Epithelial cell of proximal tubule (primary cell): ENCODE data around the gene ABHD16B. TPM values are rescaled to one million over a fixed set of nuclear protein-coding genes. Genes with fewer than 3 reads are reported as not detected.
"Not testable (repeated sequence)": the region's sequence is repeated elsewhere in the genome, so short reads cannot be mapped to it uniquely, and the experiment has no call there.

Experiments
- DNase-seq: peaks from one replicate; pipeline ENCODE4 v3.0.0-alpha.2; 2011; ENCODE audit warnings: low read depth
- H3K4me3 ChIP-seq: 2 replicates; pipeline ENCODE4 v1.5.1; 2011; ENCODE audit warnings: low read depth, mild to moderate bottlenecking, low read length
- CTCF ChIP-seq: conservative IDR thresholded peaks from 2 replicates; pipeline ENCODE4 v1.5.1; 2012; ENCODE audit warnings: low read depth, mild to moderate bottlenecking, low read length
- total RNA-seq: library from RNA; depleted of rRNA; stranded (reverse); fragments of >200 nt; gene quantifications from 2 replicates; pipeline ENCODE4 v1.2.3, GENCODE V29; 2015

The ABHD16B gene
- total RNA-seq, 1 donor from 2014 or later = not detected

- no peak for DNase-seq
- no peak for TF ChIP-seq CTCF
- no peak overlapping the region for H3K4me3 ChIP-seq
These were observed 943 bp downstream of the ABHD16B start for GRCh38 chr20:63861981-63862901.

- peak overlapping the region; percentile 99 for H3K4me3 ChIP-seq
- DNase-seq = no peak
- TF ChIP-seq CTCF = no peak
These were observed 1.9 kb downstream of the ABHD16B start for GRCh38 chr20:63863021-63863797.

GRCh38 chr20:63863798-63864544 is 2.7 kb downstream of the ABHD16B start:
- H3K4me3 ChIP-seq = peak overlapping the region; percentile 99
- TF ChIP-seq CTCF = peak; percentile 63
- peak; percentile 30 for DNase-seq

GRCh38 chr20:63864545-63864977 is 3.3 kb downstream of the ABHD16B start:
- peak overlapping the region; percentile 99 for H3K4me3 ChIP-seq
- no peak for TF ChIP-seq CTCF
- DNase-seq = no peak

GRCh38 chr20:63864978-63865640 is 3.8 kb downstream of the ABHD16B start, which contains the start of gene TPD52L2:
TSS of gene TPD52L2 (plus strand) at chr20:63865270. CDS start at chr20:63865366, 96 bp downstream.
- peak within 1 kb of the TSS; percentile 99 for H3K4me3 ChIP-seq
- TF ChIP-seq CTCF = no peak
- DNase-seq = peak; percentile 87

GRCh38 chr20:63867042-63867441 is 5.7 kb downstream of the ABHD16B start:
- DNase-seq, H3K4me3 ChIP-seq: not testable (repeated sequence)
